Endodermal cell (in vitro differentiated cells): ENCODE data around the gene FAF2. TPM values are rescaled to one million over a fixed set of nuclear protein-coding genes. Genes with fewer than 3 reads are reported as not detected.

Experiments
- DNase-seq: peaks from one replicate; pipeline ENCODE4 v3.0.0-alpha.2; 2017
- H3K27ac ChIP-seq: 2 replicates; pipeline ENCODE4 v1.5.1; 2013; ENCODE audit warnings: mild to moderate bottlenecking, low read depth, low read length, moderate library complexity
- H3K27me3 ChIP-seq: 2 replicates; pipeline ENCODE4 v1.6.1; 2013; ENCODE audit warnings: mild to moderate bottlenecking, low read length, moderate library complexity; ENCODE audit not compliant: insufficient read depth, control insufficient read depth, poor library complexity, severe bottlenecking
- H3K36me3 ChIP-seq: 2 replicates; pipeline ENCODE4 v1.7.0; 2013; ENCODE audit warnings: mild to moderate bottlenecking, low read length, moderate library complexity; ENCODE audit not compliant: control insufficient read depth, insufficient read depth
- H3K4me1 ChIP-seq: one replicate; pipeline ENCODE4 v1.7.0; 2013; ENCODE audit warnings: low read length; ENCODE audit not compliant: control insufficient read depth, insufficient read depth
- H3K4me3 ChIP-seq: 2 replicates; pipeline ENCODE4 v1.5.1; 2013; ENCODE audit warnings: mild to moderate bottlenecking, low read length, moderate library complexity
- H3K9ac ChIP-seq: 2 replicates; pipeline ENCODE4 v1.6.1; 2013; ENCODE audit warnings: mild to moderate bottlenecking, low read length, moderate library complexity; ENCODE audit not compliant: poor library complexity, severe bottlenecking; ENCODE audit errors: extremely low read depth
- H3K9me3 ChIP-seq: 2 replicates; pipeline ENCODE4 v1.6.1; 2013; ENCODE audit warnings: mild to moderate bottlenecking, low read length, moderate library complexity; ENCODE audit not compliant: control insufficient read depth
- H3K27ac Mint-ChIP-seq: 2 replicates; pipeline ENCODE4 v1.8.0; 2020; ENCODE audit warnings: mixed read lengths
- H3K27me3 Mint-ChIP-seq: 2 replicates; pipeline ENCODE4 v1.8.0; 2021; ENCODE audit warnings: mild to moderate bottlenecking, mixed read lengths; ENCODE audit not compliant: insufficient read depth
- H3K36me3 Mint-ChIP-seq: 2 replicates; pipeline ENCODE4 v1.8.0; 2020; ENCODE audit warnings: low read depth, mixed read lengths
- H3K4me1 Mint-ChIP-seq: 2 replicates; pipeline ENCODE4 v1.8.0; 2020; ENCODE audit warnings: mixed read lengths
- H3K4me3 Mint-ChIP-seq: 2 replicates; pipeline ENCODE4 v1.8.0; 2020; ENCODE audit warnings: mild to moderate bottlenecking, moderate library complexity, mixed read lengths
- H3K9me3 Mint-ChIP-seq: 2 replicates; pipeline ENCODE4 v1.8.0; 2020; ENCODE audit warnings: mild to moderate bottlenecking, mixed read lengths
- WGBS, 2 experiments: methylation state at CpG; one replicate each; pipeline versions ENCODE4 v1.1.5 to v1.1.7; 2013; ENCODE audit warnings: missing lambda C conversion rate in 2 of 2, mixed read lengths in 1 of 2; ENCODE audit not compliant: insufficient coverage in 1 of 2, insufficient read length in 1 of 2; 5-methylcytosine and 5-hydroxymethylcytosine counted together
- total RNA-seq, 2 donors: library from RNA; stranded (reverse); fragmentation: NEBNext Ultra II Directional in 1 of 2; extraction: Animal tissue kit (Norgen Biotek cat#: 25700) in 1 of 2; gene quantifications; 2 replicates in 1 of 2; 3 replicates in 1 of 2; pipeline ENCODE4 v1.2.1, GENCODE V29; 2021
- TF ChIP-seq, protein P1 (sequence below): fragments of 200-600 bp; sonication (generic); conservative IDR thresholded peaks from 2 replicates; pipeline ENCODE4 v1.5.0; 2021; ENCODE audit warnings: antibody characterized with exemption, mild to moderate bottlenecking

FAF2 gene
- total RNA-seq, 2 donors from 2014 or later, result 42.9 to 53.0 TPM

GRCh38 chr5:176461349-176461748 lies 13.2 kb downstream of the FAF2 start:
- no peaks in the 10 kb centered on the region for H3K27me3 ChIP-seq
- 100% methylated on average over 1 of the region's 2 CpGs for WGBS, 2 experiments
- peaks cover 39% of the 10 kb centered on the region for H3K36me3 ChIP-seq
- Mint-ChIP-seq H3K4me1 (peaks cover 9% of the 10 kb centered on the region), H3K4me3 (no peak overlapping the region), H3K27me3 (no peaks in the 10 kb centered on the region), H3K9me3 (no peaks in the 10 kb centered on the region), H3K27ac (no peak overlapping the region), H3K36me3 (peaks cover 37% of the 10 kb centered on the region)
- no peak overlapping the region for H3K27ac ChIP-seq
- H3K9me3 ChIP-seq, result no peaks in the 10 kb centered on the region
- no peak for DNase-seq
- H3K4me3 ChIP-seq, result no peak overlapping the region
- H3K9ac ChIP-seq, result no peak overlapping the region
- TF ChIP-seq, protein P1, sequence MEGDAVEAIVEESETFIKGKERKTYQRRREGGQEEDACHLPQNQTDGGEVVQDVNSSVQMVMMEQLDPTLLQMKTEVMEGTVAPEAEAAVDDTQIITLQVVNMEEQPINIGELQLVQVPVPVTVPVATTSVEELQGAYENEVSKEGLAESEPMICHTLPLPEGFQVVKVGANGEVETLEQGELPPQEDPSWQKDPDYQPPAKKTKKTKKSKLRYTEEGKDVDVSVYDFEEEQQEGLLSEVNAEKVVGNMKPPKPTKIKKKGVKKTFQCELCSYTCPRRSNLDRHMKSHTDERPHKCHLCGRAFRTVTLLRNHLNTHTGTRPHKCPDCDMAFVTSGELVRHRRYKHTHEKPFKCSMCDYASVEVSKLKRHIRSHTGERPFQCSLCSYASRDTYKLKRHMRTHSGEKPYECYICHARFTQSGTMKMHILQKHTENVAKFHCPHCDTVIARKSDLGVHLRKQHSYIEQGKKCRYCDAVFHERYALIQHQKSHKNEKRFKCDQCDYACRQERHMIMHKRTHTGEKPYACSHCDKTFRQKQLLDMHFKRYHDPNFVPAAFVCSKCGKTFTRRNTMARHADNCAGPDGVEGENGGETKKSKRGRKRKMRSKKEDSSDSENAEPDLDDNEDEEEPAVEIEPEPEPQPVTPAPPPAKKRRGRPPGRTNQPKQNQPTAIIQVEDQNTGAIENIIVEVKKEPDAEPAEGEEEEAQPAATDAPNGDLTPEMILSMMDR, result no peak
- no peaks in the 10 kb centered on the region for H3K4me1 ChIP-seq

DNA sequence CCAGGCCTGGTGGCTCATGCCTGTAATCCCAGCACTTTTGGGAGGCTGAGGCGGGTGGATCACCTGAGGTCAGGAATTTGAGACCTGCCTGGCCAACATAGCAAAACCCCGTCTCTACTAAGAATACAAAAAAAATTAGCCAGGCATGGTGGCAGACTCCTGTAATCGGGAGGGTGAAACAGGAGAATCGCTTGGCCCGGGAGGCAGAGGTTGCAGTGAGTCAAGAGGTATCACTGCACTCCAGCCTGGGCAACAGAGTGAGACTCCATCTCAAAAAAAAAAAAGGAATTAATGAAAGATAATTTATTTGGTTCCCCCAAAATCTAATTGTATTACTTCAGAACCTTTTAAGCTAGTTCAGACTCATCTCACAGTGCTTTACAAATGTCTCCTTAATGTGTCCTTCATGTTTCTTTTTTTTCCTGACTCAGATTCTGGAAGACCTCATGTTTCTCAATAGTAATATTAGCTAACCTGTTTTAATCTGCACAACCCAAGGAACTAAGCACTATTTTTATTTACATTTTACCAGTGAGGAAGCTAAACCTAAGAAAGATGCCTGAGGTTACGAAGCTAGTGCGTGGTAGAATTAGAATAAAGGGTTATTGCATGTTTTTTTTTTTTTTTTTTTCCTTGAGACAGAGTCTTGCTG lies 15.1 kb downstream of the FAF2 start:
- H3K4me1 Mint-ChIP-seq, result peaks cover 19% of the 10 kb centered on the region

GRCh38 chr5:176466245-176466871 lies 18.2 kb downstream of the FAF2 start:
- Histone ChIP-seq H3K9me3 (no peaks in the 10 kb centered on the region), H3K36me3 (peaks cover 34% of the 10 kb centered on the region), H3K9ac (peak overlapping the region; percentile 22), H3K27me3 (no peaks in the 10 kb centered on the region), H3K4me1 (no peaks in the 10 kb centered on the region), H3K4me3 (peak overlapping the region; percentile 69), H3K27ac (peak overlapping the region; percentile 19)
- 50 to 67% methylated on average over 1 to 6 of the region's 6 CpGs for WGBS, 2 experiments
- no peaks in the 10 kb centered on the region for H3K27me3 Mint-ChIP-seq
- peak; percentile 39 for DNase-seq
- peaks cover 19% of the 10 kb centered on the region for H3K4me1 Mint-ChIP-seq
- peaks cover 28% of the 10 kb centered on the region for H3K36me3 Mint-ChIP-seq
- no peak overlapping the region for H3K4me3 Mint-ChIP-seq
- TF ChIP-seq, protein P1, result no peak
- H3K9me3 Mint-ChIP-seq, result no peaks in the 10 kb centered on the region
- H3K27ac Mint-ChIP-seq, result peak overlapping the region; percentile 48

More for the DNA sequence above, 15.1 kb downstream of the FAF2 start:
- no peaks in the 10 kb centered on the region for H3K4me1 ChIP-seq
- DNase-seq, result no peak
- H3K27ac ChIP-seq, result no peak overlapping the region
- no peaks in the 10 kb centered on the region for H3K9me3 ChIP-seq
- Mint-ChIP-seq H3K36me3 (peaks cover 35% of the 10 kb centered on the region), H3K27me3 (no peaks in the 10 kb centered on the region), H3K4me3 (no peak overlapping the region), H3K9me3 (no peaks in the 10 kb centered on the region), H3K27ac (no peak overlapping the region)
- H3K4me3 ChIP-seq, result no peak overlapping the region
- TF ChIP-seq, protein P1, result no peak
- WGBS, 2 experiments, result 95 to 100% methylated on average over 1 to 7 of the region's 7 CpGs
- peaks cover 33% of the 10 kb centered on the region for H3K36me3 ChIP-seq
- no peak overlapping the region for H3K9ac ChIP-seq
- no peaks in the 10 kb centered on the region for H3K27me3 ChIP-seq
